GM23338 (cell line): ENCODE results near the gene EGLN3. TPM values are rescaled to one million over a fixed set of nuclear protein-coding genes. Genes with fewer than 3 reads are reported as not detected.

ENCODE experiments used
- ATAC-seq: fragments of 200-7000 bp; cut with Tn5 transposase; 3 replicates; pipeline ENCODE4 v1.9.1; 2020
- DNase-seq: peaks from one replicate; pipeline ENCODE4 v3.0.0-alpha.2; 2015; ENCODE audit warnings: low spot score
- H2AFZ ChIP-seq: fragments of 200-600 bp; sonication (generic); 2 replicates; pipeline ENCODE4 v1.8.0; 2016; ENCODE audit warnings: antibody characterized with exemption, mild to moderate bottlenecking, moderate library complexity
- H3F3A ChIP-seq: fragments of 200-600 bp; sonication (generic); replicated peaks from 2 replicates; pipeline ENCODE4 v1.8.0; 2017; ENCODE audit warnings: antibody characterized with exemption, mixed run types, low read depth
- H3K27ac ChIP-seq: fragments of 200-600 bp; sonication (generic); 2 replicates; pipeline ENCODE4 v1.6.1; 2016; ENCODE audit warnings: low read depth
- H3K27me3 ChIP-seq: fragments of 200-600 bp; sonication (generic); 2 replicates; pipeline ENCODE4 v1.8.0; 2016; ENCODE audit warnings: mild to moderate bottlenecking, mixed run types, moderate library complexity; ENCODE audit not compliant: insufficient read depth
- H3K36me3 ChIP-seq: fragments of 200-600 bp; sonication (generic); 2 replicates; pipeline ENCODE4 v1.8.0; 2016; ENCODE audit warnings: mild to moderate bottlenecking; ENCODE audit not compliant: insufficient read depth
- H3K4me1 ChIP-seq: fragments of 200-600 bp; sonication (generic); 2 replicates; pipeline ENCODE4 v1.8.0; 2016; ENCODE audit warnings: mild to moderate bottlenecking, moderate library complexity; ENCODE audit not compliant: insufficient read depth
- H3K4me2 ChIP-seq: fragments of 200-600 bp; sonication (generic); 2 replicates; pipeline ENCODE4 v1.7.1; 2017; ENCODE audit warnings: mixed run types
- H3K4me3 ChIP-seq: fragments of 200-600 bp; sonication (generic); 2 replicates; pipeline ENCODE4 v1.6.1; 2016; ENCODE audit warnings: mixed run types
- H3K79me2 ChIP-seq: fragments of 200-600 bp; sonication (generic); replicated peaks from 2 replicates; pipeline ENCODE4 v1.8.0; 2017; ENCODE audit warnings: mild to moderate bottlenecking; ENCODE audit not compliant: insufficient read depth
- H3K9me2 ChIP-seq: fragments of 200-600 bp; sonication (generic); 2 replicates; pipeline ENCODE4 v1.8.0; 2017; ENCODE audit not compliant: insufficient read depth
- H4K20me1 ChIP-seq: fragments of 200-600 bp; sonication (generic); replicated peaks from 2 replicates; pipeline ENCODE4 v1.8.0; 2017; ENCODE audit warnings: mild to moderate bottlenecking; ENCODE audit not compliant: insufficient read depth
- H3K27ac Mint-ChIP-seq: 2 replicates; pipeline ENCODE4 v1.8.0; 2020; ENCODE audit warnings: inconsistent platforms, mild to moderate bottlenecking, moderate library complexity, mixed read lengths
- H3K27me3 Mint-ChIP-seq: 3 replicates; pipeline ENCODE4 v1.8.0; 2022; ENCODE audit warnings: low read depth, mild to moderate bottlenecking, moderate library complexity, mixed read lengths, inconsistent platforms; ENCODE audit not compliant: insufficient read depth, poor library complexity
- H3K36me3 Mint-ChIP-seq: 3 replicates; pipeline ENCODE4 v1.8.0; 2021; ENCODE audit warnings: low read depth, mild to moderate bottlenecking, inconsistent platforms, moderate library complexity, mixed read lengths
- H3K4me1 Mint-ChIP-seq: 3 replicates; pipeline ENCODE4 v1.8.0; 2020; ENCODE audit warnings: mild to moderate bottlenecking, inconsistent platforms, mixed read lengths
- H3K4me3 Mint-ChIP-seq: 3 replicates; pipeline ENCODE4 v1.8.0; 2021; ENCODE audit warnings: moderate library complexity, mild to moderate bottlenecking, inconsistent platforms, mixed read lengths
- H3K9me3 Mint-ChIP-seq: 3 replicates; pipeline ENCODE4 v1.8.0; 2020; ENCODE audit warnings: moderate library complexity, mild to moderate bottlenecking, inconsistent platforms, mixed read lengths
- CREB1 ChIP-seq: fragments of 250-450 bp; sonication (Bioruptor Pico); IDR thresholded peaks from 2 replicates; pipeline ENCODE4 v1.5.0; 2020; ENCODE audit warnings: low read depth, mild to moderate bottlenecking, moderate library complexity
- POLR2AphosphoS5 ChIP-seq: IDR thresholded peaks from 2 replicates; pipeline ENCODE4 v1.6.1; 2016; ENCODE audit warnings: antibody characterized with exemption, low read depth
- polyA plus RNA-seq: library from polyadenylated mRNA; unstranded; fragments of >200 nt; fragmentation: Nextera tagmentation; extraction: Ambion mirVana; gene quantifications from 2 replicates; pipeline ENCODE4 v1.2.1, GENCODE V29; 2016
- total RNA-seq: library from RNA; depleted of rRNA; stranded (reverse); fragments of >200 nt; shearing (Covaris generic); gene quantifications from 2 replicates; pipeline ENCODE4 v1.2.3, GENCODE V29; 2014
- TF ChIP-seq, protein P1 (sequence below): fragments of 250-450 bp; sonication (Bioruptor Pico); IDR thresholded peaks from 2 replicates; pipeline ENCODE4 v1.5.0; 2020; ENCODE audit warnings: mild to moderate bottlenecking, moderate library complexity

EGLN3 gene
- total and polyA plus RNA-seq, 2 experiments from 2014 or later = 26.8 to 42.9 TPM

DNA sequence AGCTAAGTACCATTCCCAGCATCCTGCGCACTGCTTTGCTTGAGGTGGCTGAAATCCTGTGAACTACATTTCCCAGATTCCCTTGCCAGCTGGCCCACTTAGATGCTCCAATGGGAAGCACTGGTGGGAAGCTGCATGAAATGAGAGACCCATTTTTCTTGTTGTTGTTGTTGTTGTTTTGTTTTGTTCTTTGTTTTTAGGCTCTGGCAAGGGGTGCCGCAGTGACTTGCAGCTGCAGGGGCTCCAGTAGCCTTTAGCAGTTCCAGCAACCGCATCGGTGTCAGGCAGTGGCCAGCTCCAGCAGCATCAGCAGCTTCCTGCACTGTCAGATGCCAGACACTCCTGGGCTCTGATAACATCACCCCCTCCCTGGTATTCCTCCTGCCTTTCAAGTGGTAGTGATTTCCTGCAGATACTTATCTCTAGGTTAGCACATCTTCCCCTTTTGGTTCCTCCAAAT lies 8.8 kb upstream of the EGLN3 start (continued):
- TF ChIP-seq, protein P1, sequence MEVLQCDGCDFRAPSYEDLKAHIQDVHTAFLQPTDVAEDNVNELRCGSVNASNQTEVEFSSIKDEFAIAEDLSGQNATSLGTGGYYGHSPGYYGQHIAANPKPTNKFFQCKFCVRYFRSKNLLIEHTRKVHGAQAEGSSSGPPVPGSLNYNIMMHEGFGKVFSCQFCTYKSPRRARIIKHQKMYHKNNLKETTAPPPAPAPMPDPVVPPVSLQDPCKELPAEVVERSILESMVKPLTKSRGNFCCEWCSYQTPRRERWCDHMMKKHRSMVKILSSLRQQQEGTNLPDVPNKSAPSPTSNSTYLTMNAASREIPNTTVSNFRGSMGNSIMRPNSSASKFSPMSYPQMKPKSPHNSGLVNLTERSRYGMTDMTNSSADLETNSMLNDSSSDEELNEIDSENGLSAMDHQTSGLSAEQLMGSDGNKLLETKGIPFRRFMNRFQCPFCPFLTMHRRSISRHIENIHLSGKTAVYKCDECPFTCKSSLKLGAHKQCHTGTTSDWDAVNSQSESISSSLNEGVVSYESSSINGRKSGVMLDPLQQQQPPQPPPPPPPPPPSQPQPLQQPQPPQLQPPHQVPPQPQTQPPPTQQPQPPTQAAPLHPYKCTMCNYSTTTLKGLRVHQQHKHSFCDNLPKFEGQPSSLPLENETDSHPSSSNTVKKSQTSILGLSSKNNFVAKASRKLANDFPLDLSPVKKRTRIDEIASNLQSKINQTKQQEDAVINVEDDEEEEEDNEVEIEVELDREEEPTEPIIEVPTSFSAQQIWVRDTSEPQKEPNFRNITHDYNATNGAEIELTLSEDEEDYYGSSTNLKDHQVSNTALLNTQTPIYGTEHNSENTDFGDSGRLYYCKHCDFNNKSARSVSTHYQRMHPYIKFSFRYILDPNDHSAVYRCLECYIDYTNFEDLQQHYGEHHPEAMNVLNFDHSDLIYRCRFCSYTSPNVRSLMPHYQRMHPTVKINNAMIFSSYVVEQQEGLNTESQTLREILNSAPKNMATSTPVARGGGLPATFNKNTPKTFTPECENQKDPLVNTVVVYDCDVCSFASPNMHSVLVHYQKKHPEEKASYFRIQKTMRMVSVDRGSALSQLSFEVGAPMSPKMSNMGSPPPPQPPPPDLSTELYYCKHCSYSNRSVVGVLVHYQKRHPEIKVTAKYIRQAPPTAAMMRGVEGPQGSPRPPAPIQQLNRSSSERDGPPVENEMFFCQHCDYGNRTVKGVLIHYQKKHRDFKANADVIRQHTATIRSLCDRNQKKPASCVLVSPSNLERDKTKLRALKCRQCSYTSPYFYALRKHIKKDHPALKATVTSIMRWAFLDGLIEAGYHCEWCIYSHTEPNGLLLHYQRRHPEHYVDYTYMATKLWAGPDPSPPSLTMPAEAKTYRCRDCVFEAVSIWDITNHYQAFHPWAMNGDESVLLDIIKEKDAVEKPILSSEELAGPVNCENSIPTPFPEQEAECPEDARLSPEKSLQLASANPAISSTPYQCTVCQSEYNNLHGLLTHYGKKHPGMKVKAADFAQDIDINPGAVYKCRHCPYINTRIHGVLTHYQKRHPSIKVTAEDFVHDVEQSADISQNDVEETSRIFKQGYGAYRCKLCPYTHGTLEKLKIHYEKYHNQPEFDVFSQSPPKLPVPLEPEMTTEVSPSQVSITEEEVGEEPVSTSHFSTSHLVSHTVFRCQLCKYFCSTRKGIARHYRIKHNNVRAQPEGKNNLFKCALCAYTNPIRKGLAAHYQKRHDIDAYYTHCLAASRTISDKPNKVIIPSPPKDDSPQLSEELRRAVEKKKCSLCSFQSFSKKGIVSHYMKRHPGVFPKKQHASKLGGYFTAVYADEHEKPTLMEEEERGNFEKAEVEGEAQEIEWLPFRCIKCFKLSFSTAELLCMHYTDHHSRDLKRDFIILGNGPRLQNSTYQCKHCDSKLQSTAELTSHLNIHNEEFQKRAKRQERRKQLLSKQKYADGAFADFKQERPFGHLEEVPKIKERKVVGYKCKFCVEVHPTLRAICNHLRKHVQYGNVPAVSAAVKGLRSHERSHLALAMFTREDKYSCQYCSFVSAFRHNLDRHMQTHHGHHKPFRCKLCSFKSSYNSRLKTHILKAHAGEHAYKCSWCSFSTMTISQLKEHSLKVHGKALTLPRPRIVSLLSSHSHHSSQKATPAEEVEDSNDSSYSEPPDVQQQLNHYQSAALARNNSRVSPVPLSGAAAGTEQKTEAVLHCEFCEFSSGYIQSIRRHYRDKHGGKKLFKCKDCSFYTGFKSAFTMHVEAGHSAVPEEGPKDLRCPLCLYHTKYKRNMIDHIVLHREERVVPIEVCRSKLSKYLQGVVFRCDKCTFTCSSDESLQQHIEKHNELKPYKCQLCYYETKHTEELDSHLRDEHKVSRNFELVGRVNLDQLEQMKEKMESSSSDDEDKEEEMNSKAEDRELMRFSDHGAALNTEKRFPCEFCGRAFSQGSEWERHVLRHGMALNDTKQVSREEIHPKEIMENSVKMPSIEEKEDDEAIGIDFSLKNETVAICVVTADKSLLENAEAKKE (CRISPR knock-in tag) = no peak
- TF ChIP-seq POLR2AphosphoS5 = no peak
- TF ChIP-seq CREB1 = no peak

DNA sequence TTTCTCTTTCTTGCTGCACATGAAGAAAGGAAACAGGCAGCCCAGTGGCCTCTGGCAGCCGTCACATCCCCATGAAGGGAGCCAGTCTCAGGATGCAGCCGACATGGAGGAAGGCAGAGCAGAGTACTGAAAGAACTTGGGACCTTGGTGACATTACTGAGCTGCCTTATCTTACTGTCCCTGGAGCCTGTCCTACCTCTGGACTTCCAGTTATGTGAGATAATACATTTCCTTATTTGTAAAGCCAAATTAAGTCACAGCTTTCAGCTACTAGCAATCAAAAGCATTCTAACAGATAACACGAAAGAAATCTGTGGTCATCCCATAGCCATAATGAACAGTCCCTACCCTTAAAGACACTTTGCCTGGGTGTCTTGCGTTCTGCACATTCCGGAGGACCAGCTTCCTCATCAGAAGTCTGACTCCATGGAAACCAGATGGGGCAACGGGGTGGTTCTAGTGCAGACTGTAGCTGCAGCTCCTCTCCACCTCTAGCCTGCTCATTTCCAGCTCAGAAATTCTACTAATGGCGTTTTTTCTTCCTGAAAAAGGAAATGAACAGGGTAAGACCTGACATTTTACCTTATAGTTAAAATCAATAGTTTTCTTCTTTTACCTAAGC lies 7.8 kb upstream of the EGLN3 start:
- Histone ChIP-seq H2AFZ (no peak overlapping the region; the same call in 1 of the 2 replicates), H4K20me1 (no peaks in the 10 kb centered on the region), H3F3A (no peaks in the 10 kb centered on the region), H3K4me3 (no peak overlapping the region), H3K79me2 (no peaks in the 10 kb centered on the region), H3K36me3 (no peaks in the 10 kb centered on the region), H3K4me2 (no peak overlapping the region), H3K4me1 (peaks cover 3% of the 10 kb centered on the region; the same call in 1 of the 2 replicates), H3K9me2 (no peaks in the 10 kb centered on the region), H3K27ac (no peak overlapping the region), H3K27me3 (no peaks in the 10 kb centered on the region)
- peaks cover 4% of the 10 kb centered on the region for H3K4me1 Mint-ChIP-seq
- no peak for ATAC-seq
- no peak overlapping the region for H3K4me3 Mint-ChIP-seq
- peaks cover 9% of the 10 kb centered on the region for H3K9me3 Mint-ChIP-seq
- no peak overlapping the region for H3K27ac Mint-ChIP-seq
- peaks cover 1% of the 10 kb centered on the region for H3K27me3 Mint-ChIP-seq
- H3K36me3 Mint-ChIP-seq = no peaks in the 10 kb centered on the region; the same call in 2 of the 3 replicates
- TF ChIP-seq, protein P1 (CRISPR knock-in tag) = no peak
- no peak for DNase-seq
